ENCODE data around the gene FAM168A.

- no peak for TF ChIP-seq POLR2A (IDR thresholded peaks at IDR 0.05; ENCODE audit: extremely low read depth, insufficient read length)
- no peak for TF ChIP-seq CTCF (IDR thresholded peaks at IDR 0.05; ENCODE audit: low read depth, low read length)
- TF ChIP-seq MYC (IDR thresholded peaks at IDR 0.05; ENCODE audit: low read depth, low read length): no peak
Measured at GRCh38 chr11:73629907-73630306, 32.0 kb upstream of the FAM168A start.
